Neuron (in vitro differentiated cells): ENCODE measurements around the gene HRH1.

Experiments used
- H2AFZ ChIP-seq: one replicate; pipeline ENCODE4 v1.6.1; 2013; ENCODE audit warnings: low read depth, mild to moderate bottlenecking, inconsistent platforms, low read length, moderate library complexity
- H3K27me3 ChIP-seq: one replicate; pipeline ENCODE4 v1.6.1; 2013; ENCODE audit warnings: low read length; ENCODE audit not compliant: insufficient read depth
- H3K36me3 ChIP-seq: one replicate; pipeline ENCODE4 v1.6.1; 2013; ENCODE audit warnings: low read length; ENCODE audit not compliant: insufficient read depth
- H3K4me1 ChIP-seq: one replicate; pipeline ENCODE4 v1.6.1; 2013; ENCODE audit warnings: low read length; ENCODE audit not compliant: insufficient read depth
- H3K4me3 ChIP-seq: 2 replicates; pipeline ENCODE4 v1.5.1; 2013; ENCODE audit warnings: mild to moderate bottlenecking, low read length, moderate library complexity
- H3K9me3 ChIP-seq: one replicate; pipeline ENCODE4 v1.6.1; 2013; ENCODE audit warnings: low read length

Gene HRH1

DNA sequence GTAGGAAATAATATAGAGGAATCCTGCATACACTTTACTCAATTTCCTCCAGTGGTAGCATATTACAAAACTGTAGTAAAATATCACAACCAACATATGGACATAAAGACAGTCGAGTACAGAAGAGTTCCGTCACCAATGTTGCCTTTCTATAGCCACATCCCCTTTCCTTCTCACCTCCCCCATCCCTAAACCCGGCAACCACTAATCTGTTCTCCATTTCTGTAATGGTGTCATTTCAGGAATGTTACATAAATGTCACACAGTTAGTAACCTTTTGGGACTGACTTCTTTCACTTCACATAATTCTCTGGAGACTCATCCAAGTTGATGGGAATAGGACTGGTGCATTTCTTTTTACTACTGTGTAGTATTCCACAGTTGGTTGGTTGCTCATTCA is 76.5 kb downstream of the HRH1 start:
- Histone ChIP-seq H3K4me3 (no peak overlapping the region), H3K9me3 (no peaks in the 10 kb centered on the region), H3K27me3 (no peaks in the 10 kb centered on the region), H2AFZ (no peak overlapping the region), H3K36me3 (no peaks in the 10 kb centered on the region), H3K4me1 (no peaks in the 10 kb centered on the region)

GRCh38 chr3:11235385-11235784 is 81.1 kb downstream of the HRH1 start:
- H3K27me3 ChIP-seq, result no peaks in the 10 kb centered on the region
- no peaks in the 10 kb centered on the region for H3K36me3 ChIP-seq
- no peaks in the 10 kb centered on the region for H3K9me3 ChIP-seq
- H3K4me3 ChIP-seq, result no peak overlapping the region
- no peaks in the 10 kb centered on the region for H3K4me1 ChIP-seq
- H2AFZ ChIP-seq, result no peak overlapping the region

GRCh38 chr3:11236588-11237461 is 82.5 kb downstream of the HRH1 start:
- Histone ChIP-seq H3K27me3 (no peaks in the 10 kb centered on the region), H2AFZ (no peak overlapping the region), H3K9me3 (no peaks in the 10 kb centered on the region), H3K4me1 (no peaks in the 10 kb centered on the region), H3K4me3 (no peak overlapping the region), H3K36me3 (no peaks in the 10 kb centered on the region)

- no peaks in the 10 kb centered on the region for H3K27me3 ChIP-seq
- no peaks in the 10 kb centered on the region for H3K9me3 ChIP-seq
- no peaks in the 10 kb centered on the region for H3K36me3 ChIP-seq
- no peak overlapping the region for H2AFZ ChIP-seq
- H3K4me1 ChIP-seq, result no peaks in the 10 kb centered on the region
- no peak overlapping the region for H3K4me3 ChIP-seq
Observed at GRCh38 chr3:11238060-11238459, 83.8 kb downstream of the HRH1 start.

DNA sequence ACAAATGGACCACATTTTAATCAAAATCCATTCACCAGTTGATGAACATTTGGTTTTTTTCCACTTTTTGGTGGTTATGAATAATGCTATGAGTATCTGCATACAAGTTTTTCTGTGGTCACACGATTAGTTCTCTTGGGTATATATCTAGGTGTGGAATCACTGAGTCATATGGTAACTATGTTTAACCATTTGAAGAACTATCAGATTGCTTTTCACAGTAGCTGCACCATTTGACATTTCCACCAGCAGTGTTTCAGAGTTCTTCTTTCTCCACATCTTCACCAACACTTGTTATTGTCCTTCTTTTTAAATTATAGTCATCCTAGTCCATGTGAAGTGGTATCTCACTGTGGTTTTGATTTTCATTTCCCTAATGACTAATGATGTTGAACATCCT is 84.6 kb downstream of the HRH1 start:
- Histone ChIP-seq H2AFZ (no peak overlapping the region), H3K9me3 (no peaks in the 10 kb centered on the region), H3K36me3 (no peaks in the 10 kb centered on the region), H3K27me3 (no peaks in the 10 kb centered on the region), H3K4me3 (no peak overlapping the region), H3K4me1 (no peaks in the 10 kb centered on the region)

GRCh38 chr3:11239796-11240195 is 85.5 kb downstream of the HRH1 start:
- no peaks in the 10 kb centered on the region for H3K4me1 ChIP-seq
- H3K27me3 ChIP-seq, result no peaks in the 10 kb centered on the region
- no peaks in the 10 kb centered on the region for H3K9me3 ChIP-seq
- no peak overlapping the region for H2AFZ ChIP-seq
- H3K36me3 ChIP-seq, result no peaks in the 10 kb centered on the region
- H3K4me3 ChIP-seq, result no peak overlapping the region

- Histone ChIP-seq H3K4me1 (no peaks in the 10 kb centered on the region), H3K4me3 (no peak overlapping the region), H3K9me3 (no peaks in the 10 kb centered on the region), H3K36me3 (no peaks in the 10 kb centered on the region), H2AFZ (no peak overlapping the region), H3K27me3 (no peaks in the 10 kb centered on the region)
Observed at GRCh38 chr3:11240496-11240895, 86.2 kb downstream of the HRH1 start.

DNA sequence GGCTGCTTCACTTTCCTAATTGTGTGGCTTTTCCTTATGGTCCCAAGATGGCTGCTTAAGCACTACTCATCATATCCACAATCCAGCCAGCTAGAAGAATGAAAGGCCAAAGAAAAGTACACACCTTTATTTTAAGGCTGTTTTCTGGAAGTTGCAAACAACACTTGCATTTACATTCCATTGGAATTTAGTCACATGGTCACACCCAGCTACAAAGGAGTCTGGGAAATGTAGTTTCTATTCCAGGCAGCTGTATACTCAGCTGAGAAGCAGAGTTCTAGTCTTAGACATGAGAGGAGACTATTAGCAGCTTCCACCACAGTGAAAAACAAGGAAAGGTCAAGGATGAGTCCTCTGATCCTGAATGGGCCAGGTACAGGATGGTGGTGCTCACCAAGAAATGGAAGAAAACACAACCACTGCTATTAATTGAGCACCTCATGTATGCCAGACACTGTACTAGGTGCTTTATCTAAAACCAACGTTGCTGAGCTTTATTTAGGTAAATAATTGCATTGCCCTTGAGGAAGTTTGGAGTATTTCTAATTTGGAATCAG is 89.9 kb downstream of the HRH1 start:
- H3K27me3 ChIP-seq, result no peaks in the 10 kb centered on the region
- H3K9me3 ChIP-seq, result no peaks in the 10 kb centered on the region
- no peaks in the 10 kb centered on the region for H3K36me3 ChIP-seq
- H3K4me1 ChIP-seq, result no peaks in the 10 kb centered on the region
- no peak overlapping the region for H3K4me3 ChIP-seq
- no peak overlapping the region for H2AFZ ChIP-seq

- Histone ChIP-seq H3K9me3 (no peaks in the 10 kb centered on the region), H2AFZ (no peak overlapping the region), H3K4me1 (no peaks in the 10 kb centered on the region), H3K27me3 (no peaks in the 10 kb centered on the region), H3K4me3 (no peak overlapping the region), H3K36me3 (no peaks in the 10 kb centered on the region)
Observed at GRCh38 chr3:11245276-11245675, 91.0 kb downstream of the HRH1 start.

DNA sequence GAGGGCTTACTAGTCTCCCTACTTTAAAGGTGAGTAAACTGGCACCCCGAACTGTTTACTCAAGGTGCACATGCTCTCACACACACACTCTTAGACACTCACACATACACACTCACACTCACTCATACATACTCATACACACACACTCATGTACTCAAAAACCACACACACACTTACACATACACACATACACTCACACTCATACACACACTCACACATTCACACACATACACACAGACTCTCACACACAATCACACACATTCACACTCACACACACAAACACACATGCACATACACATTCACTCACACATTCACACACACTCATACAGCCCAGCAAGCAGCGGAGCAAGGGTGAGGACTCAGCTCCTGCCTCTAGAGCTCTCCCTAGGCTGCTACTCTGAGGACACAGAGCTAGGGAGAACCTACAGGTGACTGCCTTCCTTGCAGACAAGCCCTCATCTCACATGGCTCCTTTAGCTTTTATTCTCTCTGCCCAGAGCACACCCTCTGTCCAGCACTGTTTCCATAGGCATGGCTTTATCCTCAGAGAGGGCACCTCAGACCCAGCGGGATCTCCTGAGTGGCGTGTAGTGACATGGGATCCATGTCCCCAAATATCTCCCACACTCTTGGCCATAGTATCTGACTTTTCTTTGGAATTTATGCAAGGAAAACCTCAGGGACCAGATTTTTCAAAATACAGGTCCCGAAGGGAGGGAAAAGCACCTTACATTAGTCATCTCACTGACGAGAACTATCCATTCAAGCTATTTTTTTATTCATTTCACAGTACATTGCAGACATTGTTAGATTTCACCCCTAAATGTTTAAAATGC is 91.8 kb downstream of the HRH1 start:
- Histone ChIP-seq H3K4me1 (no peaks in the 10 kb centered on the region), H3K27me3 (no peaks in the 10 kb centered on the region), H3K4me3 (no peak overlapping the region), H2AFZ (no peak overlapping the region), H3K36me3 (no peaks in the 10 kb centered on the region), H3K9me3 (no peaks in the 10 kb centered on the region)

DNA sequence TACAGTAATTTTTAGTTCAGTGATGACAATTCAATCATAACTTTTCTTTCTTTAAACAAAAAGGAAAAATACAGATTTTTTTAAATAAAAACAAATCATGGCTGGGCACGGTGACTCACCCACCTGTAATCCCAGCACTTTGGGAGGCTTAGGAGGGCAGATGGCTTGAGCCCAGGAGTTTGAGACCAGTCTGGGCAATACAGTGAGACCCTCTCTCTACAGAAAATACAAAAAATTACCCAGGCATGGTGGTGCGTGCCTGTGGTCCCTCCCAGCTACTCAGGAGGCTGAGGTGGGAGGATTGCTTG is 92.3 kb downstream of the HRH1 start:
- Histone ChIP-seq H3K4me3 (no peak overlapping the region), H3K27me3 (no peaks in the 10 kb centered on the region), H3K9me3 (no peaks in the 10 kb centered on the region), H2AFZ (no peak overlapping the region), H3K36me3 (no peaks in the 10 kb centered on the region), H3K4me1 (no peaks in the 10 kb centered on the region)

DNA sequence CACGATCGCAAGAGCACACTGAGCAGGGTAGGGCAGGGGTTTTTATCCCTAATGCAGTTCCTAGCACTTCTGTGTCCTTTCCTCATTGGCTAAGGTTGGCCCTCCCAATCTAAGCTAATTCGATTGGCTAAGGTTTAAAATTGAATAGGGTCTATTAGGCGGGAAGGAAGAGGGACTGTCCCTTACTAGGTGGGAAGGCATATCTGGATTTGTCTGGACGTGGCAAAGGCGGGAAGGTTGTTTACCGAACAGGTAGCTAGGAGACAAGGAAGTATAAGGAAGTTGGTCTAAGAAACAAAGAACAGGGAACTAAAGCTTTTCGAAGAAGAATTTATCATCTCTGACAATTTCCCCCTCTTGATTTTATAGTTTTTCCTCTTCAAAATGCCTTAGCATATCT is 93.1 kb downstream of the HRH1 start:
- no peaks in the 10 kb centered on the region for H3K36me3 ChIP-seq
- no peaks in the 10 kb centered on the region for H3K27me3 ChIP-seq
- H3K4me3 ChIP-seq, result no peak overlapping the region
- no peaks in the 10 kb centered on the region for H3K9me3 ChIP-seq
- H3K4me1 ChIP-seq, result no peaks in the 10 kb centered on the region
- no peak overlapping the region for H2AFZ ChIP-seq

DNA sequence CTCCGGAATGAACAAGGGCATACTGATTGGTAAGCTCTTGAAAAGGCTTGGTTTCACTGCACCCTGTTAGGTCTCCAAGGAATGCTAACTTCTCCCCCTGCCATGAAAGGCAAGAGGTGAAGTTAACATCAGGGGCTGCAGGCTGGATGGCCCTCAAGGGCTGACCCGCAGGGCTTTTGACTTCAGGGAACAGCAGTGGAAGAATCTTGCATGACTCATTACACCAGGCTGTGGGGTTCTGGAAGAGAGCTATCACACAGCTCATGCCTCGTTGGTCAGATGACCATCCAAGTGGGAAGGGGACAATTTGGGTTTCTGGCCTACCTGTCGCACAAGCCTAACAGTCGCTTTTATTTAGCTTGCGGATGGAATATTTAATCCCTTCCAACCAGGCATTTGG is 94.3 kb downstream of the HRH1 start:
- H3K36me3 ChIP-seq, result no peaks in the 10 kb centered on the region
- H3K27me3 ChIP-seq, result no peaks in the 10 kb centered on the region
- no peak overlapping the region for H2AFZ ChIP-seq
- H3K9me3 ChIP-seq, result no peaks in the 10 kb centered on the region
- H3K4me1 ChIP-seq, result no peaks in the 10 kb centered on the region
- H3K4me3 ChIP-seq, result no peak overlapping the region
